NCI-H1105 (cell line): ENCODE results near the gene PKHD1.

ENCODE experiments used
- DNase-seq: peaks from one replicate; lab custom pipeline; 2025; lab: John Stamatoyannopoulos, UW

The PKHD1 gene

DNA sequence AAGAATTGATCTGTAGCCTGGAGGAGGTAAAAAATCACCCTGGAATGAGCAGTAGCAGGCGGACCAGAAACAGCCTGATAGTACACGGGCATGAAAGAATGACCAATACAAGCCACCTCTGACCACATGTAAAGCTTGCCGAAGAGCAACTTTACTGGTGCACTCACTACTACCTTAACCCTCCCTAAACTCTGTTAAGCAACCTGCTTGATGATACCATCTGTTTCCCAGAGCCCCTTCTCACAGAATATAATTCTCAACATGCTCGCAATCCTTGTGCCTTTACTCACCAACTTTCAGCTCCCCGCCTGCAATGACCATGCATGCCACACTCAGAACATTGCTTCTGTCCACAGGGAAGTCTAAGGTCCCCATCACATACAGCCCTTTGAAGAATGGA is 296.5 kb downstream of the PKHD1 start:
- DNase-seq: no peak

DNA sequence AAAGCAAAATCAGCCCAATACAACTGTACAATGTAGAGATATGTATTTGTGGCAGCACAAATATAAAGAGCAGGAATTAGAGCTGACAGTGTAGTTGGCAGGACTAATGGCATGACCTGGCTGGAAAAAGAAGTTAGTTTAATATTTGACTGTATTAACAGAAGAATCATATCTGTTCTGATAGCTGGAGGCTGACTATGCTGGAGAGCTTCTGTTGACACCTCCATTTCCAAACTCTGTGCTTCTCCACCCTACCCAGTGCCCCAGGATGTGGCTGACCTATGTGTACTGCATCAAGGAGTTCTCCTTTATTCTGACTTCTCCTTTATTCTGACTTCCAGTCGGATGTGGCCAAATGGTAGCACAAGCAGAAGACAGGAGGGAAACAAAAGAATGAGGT is 299.3 kb downstream of the PKHD1 start:
- no peak for DNase-seq

DNA sequence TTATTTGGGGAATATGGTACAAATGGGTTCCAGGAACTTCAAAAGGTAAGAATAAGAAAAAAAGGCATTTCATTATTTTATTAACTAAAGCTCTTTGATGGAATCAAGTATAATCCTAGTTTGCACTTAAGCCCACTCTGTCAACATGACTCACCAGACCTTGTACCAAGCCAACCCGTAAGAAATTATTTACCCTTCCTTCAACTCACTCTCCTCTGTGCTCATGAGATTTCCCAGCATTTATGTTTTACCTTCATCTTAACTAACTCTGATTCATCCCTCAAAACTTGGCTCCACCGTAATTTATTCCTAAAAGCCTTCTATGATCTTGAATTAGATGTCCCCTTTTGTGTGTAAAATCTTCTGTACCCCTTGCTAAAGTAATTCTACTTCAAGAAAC is 308.7 kb downstream of the PKHD1 start:
- no peak for DNase-seq

DNA sequence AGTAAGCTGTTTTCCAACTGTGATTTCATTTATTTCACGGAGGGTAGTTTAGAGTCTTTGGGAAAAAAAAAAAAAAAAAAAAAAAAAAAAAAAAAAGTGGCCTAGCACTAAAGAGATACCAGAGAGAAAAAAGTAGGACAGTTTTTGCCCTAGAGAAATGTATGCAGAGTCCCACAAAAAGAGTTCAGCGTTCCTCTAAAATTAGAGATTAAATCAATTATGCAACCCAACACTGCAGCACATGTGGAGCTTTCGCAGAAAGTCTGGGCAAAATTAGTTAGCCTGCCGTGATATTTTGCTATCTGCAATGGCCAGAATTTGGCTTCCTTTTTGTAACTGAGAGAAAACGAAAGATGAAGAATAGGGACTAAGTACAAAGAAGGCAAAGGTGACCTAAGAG is 309.8 kb downstream of the PKHD1 start:
- DNase-seq: no peak

DNA sequence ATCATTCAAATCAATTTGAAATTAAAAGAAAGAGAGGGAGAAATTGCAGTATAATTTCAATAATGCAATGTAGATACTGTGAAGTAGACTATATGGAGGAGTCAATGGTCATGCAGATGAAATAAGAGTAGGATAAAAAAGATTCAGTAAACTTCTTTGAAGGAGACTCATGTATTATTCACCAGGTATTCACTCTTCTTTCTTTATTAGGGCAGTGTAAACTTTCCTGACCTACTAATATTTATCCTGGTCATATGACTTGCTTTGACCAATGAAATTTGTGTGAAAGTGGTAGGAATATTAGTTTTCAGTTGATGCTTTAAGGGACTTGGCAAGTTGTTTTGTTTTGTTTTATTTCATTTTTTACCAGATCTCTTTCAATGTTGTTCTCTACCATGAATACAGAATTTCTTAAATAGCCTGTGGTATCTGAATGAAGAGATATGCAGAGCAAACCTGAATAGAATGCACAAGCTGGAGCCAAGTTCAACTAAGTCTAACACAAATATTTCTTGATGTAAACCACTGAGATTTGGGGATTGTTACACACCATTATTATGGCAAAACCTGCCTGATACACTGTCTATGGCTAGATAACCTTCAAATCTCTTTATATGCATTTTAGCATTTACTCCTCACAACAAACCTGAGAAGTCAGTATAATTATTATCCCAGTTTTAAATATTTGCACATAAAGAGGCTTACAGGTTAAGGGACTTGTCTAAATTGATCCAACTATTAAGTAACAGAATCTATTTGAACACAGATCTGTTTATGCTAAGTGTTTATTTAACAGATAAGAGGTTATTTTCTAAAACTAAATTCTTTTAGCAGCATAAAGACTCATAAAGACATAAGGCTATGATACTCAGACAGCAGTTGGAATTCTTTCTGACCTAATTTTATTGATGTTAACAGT is 311.2 kb downstream of the PKHD1 start:
- DNase-seq: no peak

DNA sequence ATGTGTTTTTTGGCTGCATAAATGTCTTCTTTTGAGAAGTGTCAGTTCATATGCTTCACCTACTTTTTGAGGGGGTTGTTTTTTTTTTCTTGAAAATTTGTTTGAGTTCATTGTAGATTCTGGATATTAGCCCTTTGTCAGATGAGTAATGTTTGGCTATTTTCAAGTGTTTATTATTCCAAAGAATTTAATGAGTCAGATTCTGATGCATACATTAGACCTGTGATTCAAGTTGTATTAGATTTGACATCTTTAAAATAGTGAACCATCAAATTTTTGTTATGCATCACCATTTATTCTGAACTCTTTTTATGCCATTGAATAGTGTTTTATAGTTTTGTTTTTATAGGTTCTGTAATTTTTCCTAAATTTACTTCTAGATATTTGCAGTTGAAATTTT is 319.3 kb downstream of the PKHD1 start:
- no peak for DNase-seq

DNA sequence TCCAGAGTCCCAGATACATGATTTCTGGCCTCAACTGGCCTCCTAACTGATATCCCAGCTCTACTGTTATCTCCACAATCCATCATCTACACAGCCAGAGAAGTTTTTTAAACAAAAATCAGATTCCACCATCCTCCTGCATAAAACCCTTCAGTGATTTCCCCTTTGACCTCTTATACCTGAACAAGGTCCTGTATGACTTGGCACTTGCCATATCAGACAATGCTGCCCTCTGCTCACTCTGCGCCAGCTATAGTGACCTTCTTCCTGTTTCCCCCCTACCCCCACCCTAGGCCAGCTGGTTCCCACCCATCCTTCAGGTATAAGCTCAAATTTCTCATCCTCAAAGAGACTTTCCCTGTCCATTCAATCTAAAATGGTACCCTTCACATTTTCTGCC is 322.2 kb downstream of the PKHD1 start:
- no peak for DNase-seq

DNA sequence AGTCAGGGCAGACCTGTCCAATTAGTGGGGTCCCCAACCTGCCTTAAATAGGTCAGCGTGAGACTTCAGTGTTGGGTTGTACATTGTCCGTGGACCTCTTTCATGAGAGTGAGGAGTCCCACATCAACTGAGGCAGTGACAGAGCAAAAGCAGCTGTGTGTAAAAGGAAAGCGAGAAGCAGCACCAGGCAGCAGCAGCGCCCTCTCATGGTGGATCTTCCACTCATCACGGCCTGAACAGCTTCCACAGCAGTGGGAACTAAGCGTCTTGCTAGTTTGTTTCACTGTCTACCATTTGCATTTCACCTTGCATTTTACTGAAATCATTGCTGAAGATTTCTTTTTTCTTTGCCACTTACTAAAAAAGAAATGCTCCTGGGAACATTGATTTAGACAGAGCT is 333.8 kb downstream of the PKHD1 start:
- no peak for DNase-seq

DNA sequence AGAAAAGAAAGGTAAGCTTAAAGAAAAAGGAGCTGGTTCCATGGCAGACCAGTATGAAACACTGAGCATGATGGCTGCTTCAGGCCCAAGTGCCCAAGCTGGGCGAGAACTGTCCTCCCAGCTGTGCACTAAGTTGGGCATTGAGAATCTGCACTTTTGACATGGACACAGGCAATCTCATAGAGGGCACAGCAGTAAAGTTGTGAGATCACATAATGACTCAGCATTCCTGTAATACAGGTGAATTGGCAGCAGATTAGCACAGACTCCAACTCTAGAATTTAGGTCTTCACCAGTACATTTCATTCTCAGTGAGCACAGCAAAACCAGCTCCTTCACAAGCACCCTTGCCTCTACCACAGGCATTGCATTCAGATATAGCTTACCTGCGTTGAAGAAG is 343.4 kb downstream of the PKHD1 start:
- no peak for DNase-seq

DNA sequence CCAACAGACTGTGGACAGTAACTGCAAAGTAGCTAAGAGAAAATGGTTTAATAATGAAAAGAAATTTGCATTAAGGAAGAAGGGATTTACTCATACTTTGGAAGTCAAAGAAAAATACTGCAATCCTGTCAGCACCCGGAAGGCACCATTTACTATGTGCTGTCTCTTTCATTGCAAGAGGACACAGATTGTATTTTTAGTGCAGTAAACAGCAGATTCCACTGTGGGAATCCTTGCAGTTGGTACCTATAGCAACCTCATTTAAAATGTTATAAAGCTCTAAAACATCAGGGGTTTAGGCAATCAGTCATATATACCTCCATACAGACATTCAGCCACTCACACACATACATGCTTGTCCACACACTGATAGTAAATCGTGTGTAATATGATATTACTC is 346.8 kb downstream of the PKHD1 start:
- DNase-seq: no peak

DNA sequence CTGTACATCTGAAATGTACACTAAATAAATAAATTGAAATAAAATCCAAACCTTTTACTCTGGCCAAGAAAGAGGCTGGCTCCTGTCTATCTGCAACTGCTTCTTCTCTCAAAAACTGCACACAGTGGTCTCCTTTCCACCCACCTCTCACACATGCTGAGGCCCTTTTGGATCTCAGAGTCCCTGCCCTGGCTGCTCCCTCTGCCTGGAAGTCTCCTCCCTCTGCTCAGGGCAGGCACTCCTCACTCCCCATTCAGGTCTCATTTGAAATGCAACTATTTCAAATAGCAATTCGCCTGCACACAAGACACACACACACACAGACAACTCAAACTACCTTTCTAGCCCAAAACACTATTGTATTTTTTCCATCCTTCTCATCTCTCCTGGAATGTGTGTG is 348.8 kb downstream of the PKHD1 start:
- DNase-seq: no peak

DNA sequence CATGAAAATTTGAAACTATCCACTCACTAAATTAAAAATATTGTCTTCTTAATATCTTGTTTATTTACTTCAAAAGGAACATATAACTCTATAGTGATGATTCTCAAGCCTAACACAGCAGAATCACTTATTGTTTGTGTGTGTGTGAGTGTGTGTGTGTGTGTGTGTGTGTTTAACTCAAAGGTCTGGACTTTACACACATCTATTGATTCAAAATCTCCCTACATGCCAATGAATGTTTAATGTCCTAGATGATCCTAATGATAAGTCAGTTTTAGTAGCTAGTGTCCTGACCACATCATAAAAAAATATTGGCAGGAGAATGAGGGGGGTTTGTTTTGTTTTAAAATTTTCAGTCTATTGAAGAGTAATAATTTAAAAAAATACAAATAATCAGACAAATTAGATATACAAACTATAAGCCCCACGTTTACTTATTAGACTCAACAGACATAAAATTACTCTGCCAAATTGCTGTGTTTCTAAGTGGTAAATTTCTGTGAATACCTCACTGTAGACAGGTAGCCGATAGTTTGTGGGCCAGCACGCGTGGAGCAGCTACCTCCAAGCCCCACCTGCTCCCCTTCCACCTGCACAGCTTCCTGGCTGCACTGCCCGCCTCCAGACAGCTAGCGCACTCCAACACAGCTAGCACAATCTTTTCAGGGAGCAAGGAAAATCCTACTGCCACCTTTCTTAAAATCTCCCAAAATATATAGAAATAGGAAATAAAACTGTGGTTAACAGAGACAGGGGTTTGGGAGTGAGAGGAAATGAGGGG is 349.6 kb downstream of the PKHD1 start:
- no peak for DNase-seq

DNA sequence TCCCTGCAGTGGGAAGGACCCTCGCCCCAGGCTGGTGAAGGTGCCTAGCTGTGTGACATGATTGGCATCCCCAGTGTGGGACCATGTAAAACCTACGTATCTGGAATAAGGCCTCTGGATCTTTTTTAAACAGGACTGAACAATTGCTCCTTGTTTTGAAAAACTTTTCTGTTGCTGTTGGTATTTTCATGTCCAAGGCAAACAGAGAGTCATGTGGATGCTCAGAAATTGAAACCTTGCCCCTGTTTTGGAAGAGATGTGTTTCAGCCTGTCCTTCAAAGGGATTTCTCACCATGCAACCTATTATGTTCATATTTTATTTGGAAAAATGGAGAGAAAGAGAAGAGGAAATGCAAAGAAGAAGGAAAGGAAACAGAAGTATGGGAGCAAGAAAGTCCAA is 362.3 kb downstream of the PKHD1 start:
- DNase-seq: no peak

DNA sequence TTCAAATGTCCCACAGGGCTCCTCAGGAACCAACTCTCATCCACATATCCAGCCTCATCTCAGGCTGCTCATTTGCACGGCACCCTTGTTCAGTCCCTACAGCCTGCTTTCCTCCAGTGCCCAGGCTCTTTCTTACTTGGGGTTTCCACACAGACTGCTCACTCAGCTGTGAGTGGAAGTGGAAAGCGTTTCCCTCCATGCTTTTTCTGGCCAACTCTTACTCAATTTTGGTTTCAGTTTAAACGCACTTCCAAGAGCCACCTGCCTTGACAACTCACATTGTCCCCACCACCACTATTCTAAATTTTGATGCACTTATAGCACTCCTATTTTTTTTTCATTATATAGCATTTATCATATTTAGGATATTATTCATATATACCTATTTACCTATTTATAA is 367.1 kb downstream of the PKHD1 start:
- DNase-seq: no peak

DNA sequence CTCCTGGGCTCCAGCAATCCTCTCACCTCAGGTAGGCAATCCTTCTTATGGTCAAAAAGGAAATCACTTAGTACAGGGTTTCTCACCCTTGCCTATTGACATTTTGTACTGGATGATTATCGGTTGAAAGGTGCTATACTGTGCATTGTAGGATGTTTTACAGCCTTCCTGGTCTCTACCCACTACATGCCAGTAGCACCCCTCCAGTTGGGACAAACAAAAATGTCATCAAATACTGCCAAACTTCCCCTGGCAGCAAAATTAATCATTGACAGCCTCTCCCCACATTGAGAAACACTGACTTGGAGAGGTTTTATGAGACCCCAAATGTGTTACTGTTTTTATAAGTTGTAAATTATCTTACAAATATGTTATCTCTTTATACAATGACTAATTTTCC is 368.1 kb downstream of the PKHD1 start:
- no peak for DNase-seq

DNA sequence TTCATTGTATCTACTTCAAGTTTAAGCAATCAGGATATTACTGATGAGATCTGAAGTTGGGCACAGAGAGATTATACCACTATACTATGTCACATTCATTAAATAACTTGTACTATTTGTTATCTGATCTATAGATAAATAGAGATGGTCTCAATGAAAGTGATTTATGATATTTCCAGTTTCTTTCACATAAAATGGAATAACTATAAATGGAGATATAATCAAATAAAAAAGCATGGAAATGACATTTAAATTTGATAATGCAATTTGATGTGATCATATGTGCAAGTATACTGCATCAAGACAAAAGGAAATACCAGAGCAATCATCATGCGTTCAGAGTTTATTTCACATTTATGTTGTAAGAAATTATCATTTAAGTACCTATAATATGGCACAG is 368.9 kb downstream of the PKHD1 start:
- no peak for DNase-seq

DNA sequence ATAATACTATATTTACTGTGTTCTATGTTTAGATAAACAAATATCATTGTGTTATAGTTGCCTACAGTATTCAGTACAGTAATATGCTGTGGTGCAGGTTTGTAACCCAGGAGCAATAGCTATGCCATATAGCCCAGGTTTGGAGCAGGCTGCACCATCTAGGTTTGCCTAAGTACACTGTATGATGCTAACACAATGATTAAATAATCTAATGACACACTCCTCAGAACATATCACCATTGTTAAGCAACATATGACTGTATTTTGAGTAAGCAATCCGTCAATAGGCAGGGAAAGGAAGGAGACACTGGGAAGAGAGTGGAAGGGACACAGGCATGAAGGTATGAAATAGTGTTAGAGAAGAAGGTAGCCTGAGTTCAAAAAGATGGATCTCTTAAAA is 369.9 kb downstream of the PKHD1 start:
- DNase-seq: no peak

DNA sequence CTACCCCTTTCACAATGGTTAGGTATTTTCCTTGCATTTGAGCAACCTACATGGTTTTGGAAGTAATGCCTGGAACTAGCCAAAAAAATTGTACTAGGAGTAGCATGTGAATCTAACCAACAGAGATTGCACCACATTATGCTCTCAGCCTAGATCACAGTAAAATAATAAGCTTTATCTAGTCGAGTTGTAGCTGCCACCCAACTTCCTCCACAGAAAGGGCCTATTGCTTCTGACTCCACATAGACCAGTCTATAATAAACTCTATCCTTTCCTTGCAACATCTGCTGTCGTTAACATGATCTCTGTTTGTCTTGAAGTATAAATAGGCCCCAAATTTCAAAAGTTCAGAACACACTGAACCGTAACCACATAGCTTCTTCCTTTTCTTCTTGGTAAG is 375.5 kb downstream of the PKHD1 start:
- DNase-seq: no peak

DNA sequence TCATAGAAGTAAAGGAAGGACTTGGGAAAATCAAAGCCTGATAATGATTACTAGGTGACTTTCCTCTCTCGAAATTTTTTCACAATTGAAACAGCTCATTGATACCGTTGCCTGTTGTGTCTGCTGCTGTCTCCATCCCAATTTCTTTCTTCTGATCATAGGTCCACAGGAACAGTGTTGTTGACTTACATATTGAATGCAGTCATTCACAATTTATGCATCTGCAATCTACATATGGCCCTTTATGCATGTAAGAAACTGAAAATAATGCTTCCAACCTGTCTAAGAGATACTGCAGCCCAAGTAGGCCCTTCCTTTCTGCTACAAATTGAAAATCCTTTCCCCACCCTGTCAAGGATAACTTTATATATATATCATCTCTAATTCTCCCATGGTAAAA is 381.3 kb downstream of the PKHD1 start:
- no peak for DNase-seq

DNA sequence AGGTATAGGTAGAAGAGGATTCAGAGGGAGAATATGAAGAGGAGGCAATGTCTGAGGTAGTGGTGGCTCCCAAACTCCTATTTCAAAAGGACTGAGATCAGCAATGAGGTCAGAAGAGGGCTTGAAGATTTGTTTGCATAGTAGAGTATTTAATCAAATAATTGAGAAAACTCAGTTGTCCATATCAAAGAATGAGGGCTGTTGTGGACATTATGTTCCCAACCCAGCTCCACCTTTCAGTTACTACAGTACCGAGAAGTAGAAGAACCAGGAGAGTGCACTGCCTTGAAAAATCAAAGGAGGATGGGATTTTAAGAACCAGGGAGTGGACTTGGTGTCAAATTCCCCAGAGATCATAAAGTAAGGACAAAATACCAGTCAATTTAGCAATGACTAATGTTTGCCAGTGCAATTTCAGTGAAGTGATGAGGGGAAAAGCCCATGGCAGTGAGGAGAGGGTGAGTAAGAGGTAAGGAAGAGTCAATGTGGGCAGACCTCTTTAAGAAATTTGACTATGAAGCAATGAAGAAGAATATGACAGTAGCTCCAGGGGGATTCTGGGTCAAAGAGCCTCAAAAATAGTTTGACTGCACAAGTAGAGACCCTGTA is 382.4 kb downstream of the PKHD1 start:
- no peak for DNase-seq

DNA sequence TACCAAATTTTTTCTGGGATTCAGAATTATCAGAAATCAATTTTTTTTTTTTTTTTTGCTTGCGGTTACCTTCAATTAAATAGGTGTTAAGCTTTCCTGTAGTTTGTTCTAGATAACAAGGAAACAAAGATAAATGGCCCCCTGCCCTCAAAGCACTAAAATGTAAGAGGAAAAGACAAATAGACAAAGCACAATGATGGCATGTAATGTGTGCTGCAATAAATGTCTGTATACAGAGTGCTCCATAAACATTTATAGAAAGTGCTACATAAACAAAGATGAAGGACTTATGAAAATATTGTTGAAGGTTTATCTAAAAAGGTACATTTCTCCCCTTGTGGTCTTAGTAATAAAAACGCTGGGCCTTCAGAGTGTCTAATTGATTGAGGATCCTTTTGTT is 384.6 kb downstream of the PKHD1 start:
- no peak for DNase-seq

DNA sequence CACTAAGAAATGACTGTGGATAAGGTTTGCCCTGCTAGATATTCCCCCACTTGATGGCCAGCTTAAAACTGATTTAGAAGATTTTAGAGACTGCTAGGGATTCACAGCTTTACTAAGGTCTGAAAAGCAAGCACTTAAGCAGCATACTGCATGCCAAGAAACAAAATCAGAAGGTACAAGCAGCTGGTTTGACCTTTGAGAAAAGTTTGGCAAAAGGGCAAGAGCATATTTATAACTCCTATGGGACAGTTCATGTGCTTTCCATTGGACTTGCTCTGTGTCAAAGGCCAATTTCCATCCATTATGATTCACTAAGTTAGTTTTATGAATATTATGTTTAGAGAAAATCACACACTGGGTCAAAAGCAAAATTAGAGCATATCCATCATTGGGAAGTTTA is 402.8 kb downstream of the PKHD1 start:
- no peak for DNase-seq

DNA sequence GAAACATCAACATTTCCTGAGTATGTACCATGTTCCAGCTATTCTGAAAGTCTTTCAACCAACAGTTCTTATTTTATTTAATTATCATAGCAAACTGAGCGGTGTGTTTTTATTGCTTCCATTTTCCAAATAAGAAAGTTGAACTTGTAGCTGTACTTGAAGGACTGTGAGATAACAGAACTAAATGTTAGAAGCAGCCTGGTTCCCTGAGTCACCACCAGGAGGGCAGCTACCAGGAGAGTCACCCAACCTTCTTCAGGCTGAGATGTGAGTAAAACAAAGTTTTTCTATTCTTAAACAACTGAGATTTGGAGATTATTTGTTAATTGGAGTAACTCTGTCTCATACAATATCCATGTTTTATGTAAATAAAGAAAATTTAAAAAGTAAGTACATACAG is 403.4 kb downstream of the PKHD1 start:
- DNase-seq: no peak
